K562 (cell line): ENCODE results near the gene P2RX5. TPM values are rescaled to one million over a fixed set of nuclear protein-coding genes. Genes with fewer than 3 reads are reported as not detected.
"Not testable (repeated sequence)": the region's sequence is repeated elsewhere in the genome, so short reads cannot be mapped to it uniquely, and the experiment has no call there.

Experiments
- ATAC-seq: fragments of 200-7000 bp; cut with Tn5 transposase; 3 replicates; pipeline ENCODE4 v1.9.1; 2020; ENCODE audit warnings: moderate library complexity
- BruUV-seq: library from RNA; stranded (reverse); fragments of 400-500 nt; replicated peaks from 2 replicates; lab custom pipeline; 2021; lab: Mats Ljungman, UMichigan
- CTCF ChIA-PET: fragments of 300-600 bp; formaldehyde crosslinking; extraction: SDS; loops from one replicate; lab custom pipeline; 2021; ENCODE audit warnings: low intra/inter-chr PET ratio; lab: Yijun Ruan, JAX
- POLR2A ChIA-PET: fragments of 300-600, 350-650 bp; sonication (Branson Sonifier 250); formaldehyde crosslinking; extraction: SDS; loops from one replicate; lab custom pipeline; 2021; ENCODE audit warnings: antibody characterized with exemption, inconsistent platforms; lab: Yijun Ruan, JAX
- DNase-seq, 4 experiments: peaks; one replicate each; pipeline versions ENCODE4 v3.0.0 to v3.0.0-alpha.2; 2011 to 2018; ENCODE audit warnings: low spot score in 3 of 4, mixed read lengths in 3 of 4; ENCODE audit errors: extremely low read depth in 1 of 4
- FAIRE-seq: peaks from 2 replicates; lab custom pipeline; 2011; peaks lifted over from hg19 to GRCh38; lab: Jason Lieb, UNC
- H2AFZ ChIP-seq: 2 replicates; pipeline ENCODE4 v1.6.0; 2011; ENCODE audit warnings: low read depth, low read length, control low read depth, inconsistent platforms
- H3K27ac ChIP-seq: fragments of 200-600 bp; 3 replicates; pipeline ENCODE4 v1.8.0; 2011; ENCODE audit warnings: low read depth, mild to moderate bottlenecking, control low read depth, inconsistent platforms, low read length, moderate library complexity, mixed read lengths; ENCODE audit errors: extremely low read depth
- H3K27me3 ChIP-seq, 2 experiments: fragments of 300-600 bp in 1 of 2; 2 replicates in 1 of 2; 3 replicates in 1 of 2; pipeline versions ENCODE4 v1.6.0 to v1.8.0; 2011; ENCODE audit warnings: inconsistent platforms in 2 of 2, low read length in 2 of 2, mild to moderate bottlenecking in 1 of 2, mixed read lengths in 1 of 2, moderate library complexity in 1 of 2; ENCODE audit not compliant: control insufficient read depth in 2 of 2, insufficient read depth in 2 of 2
- H3K36me3 ChIP-seq: fragments of 300-600 bp; 3 replicates; pipeline ENCODE4 v1.8.0; 2011; ENCODE audit warnings: mild to moderate bottlenecking, low read length, inconsistent platforms; ENCODE audit not compliant: control insufficient read depth, insufficient read depth
- H3K4me1 ChIP-seq, 2 experiments: fragments of 200-600 bp in 1 of 2; replicated peaks in 1 of 2; 2 replicates in 1 of 2; 3 replicates in 1 of 2; pipeline versions ENCODE4 v1.5.1 to v1.8.0; 2011; ENCODE audit warnings: inconsistent platforms in 2 of 2, low read length in 2 of 2, mild to moderate bottlenecking in 1 of 2, mixed read lengths in 1 of 2, moderate library complexity in 1 of 2; ENCODE audit not compliant: control insufficient read depth in 2 of 2, insufficient read depth in 2 of 2
- H3K4me2 ChIP-seq: 2 replicates; pipeline ENCODE4 v1.6.1; 2011; ENCODE audit warnings: low read length, control low read depth, inconsistent platforms, mixed read lengths; ENCODE audit not compliant: insufficient read depth
- H3K4me3 ChIP-seq: fragments of 200-600 bp; sonication (generic), shearing (Covaris generic); 2 replicates; pipeline ENCODE4 v1.5.1; 2016; ENCODE audit warnings: control low read depth, inconsistent platforms
- H3K79me2 ChIP-seq: fragments of 200-600 bp; 3 replicates; pipeline ENCODE4 v1.8.0; 2011; ENCODE audit warnings: low read length, inconsistent platforms; ENCODE audit not compliant: control insufficient read depth, insufficient read depth
- H3K9ac ChIP-seq, 2 experiments: 2 replicates each; pipeline versions ENCODE4 v1.6.0 to v1.6.1; 2011; ENCODE audit warnings: low read depth in 2 of 2, low read length in 2 of 2, control low read depth in 1 of 2, inconsistent platforms in 1 of 2, mild to moderate bottlenecking in 1 of 2, mixed read lengths in 1 of 2; ENCODE audit not compliant: insufficient read depth in 1 of 2
- H3K9me1 ChIP-seq: one replicate; pipeline ENCODE4 v1.6.0; 2011; ENCODE audit warnings: inconsistent platforms, mild to moderate bottlenecking, low read length, moderate library complexity; ENCODE audit not compliant: control insufficient read depth, insufficient read depth
- H3K9me3 ChIP-seq: replicated peaks from 2 replicates; pipeline ENCODE4 v1.5.1; 2011; ENCODE audit warnings: low read depth, low read length, inconsistent platforms; ENCODE audit not compliant: control insufficient read depth, insufficient read depth
- H4K20me1 ChIP-seq: replicated peaks from 2 replicates; pipeline ENCODE4 v1.6.1; 2011; ENCODE audit warnings: low read length, inconsistent platforms, mixed read lengths; ENCODE audit not compliant: control insufficient read depth, insufficient read depth
- ARNT ChIP-seq, 2 experiments: fragments of 450-650 bp; IDR thresholded peaks; 2 replicates each; pipeline ENCODE4 v1.6.1; 2016; ENCODE audit warnings: mild to moderate bottlenecking in 1 of 2
- ASH1L ChIP-seq: fragments of 450-650 bp; IDR thresholded peaks from 2 replicates; pipeline ENCODE4 v1.6.1; 2018; ENCODE audit warnings: borderline replicate concordance, mild to moderate bottlenecking, low read depth; ENCODE audit not compliant: partially characterized antibody
- C11orf30 ChIP-seq: fragments of 450-650 bp; IDR thresholded peaks from 2 replicates; pipeline ENCODE4 v1.6.1; 2016; ENCODE audit warnings: low read depth, mild to moderate bottlenecking
- GATAD2B ChIP-seq: fragments of 450-650 bp; IDR thresholded peaks from 2 replicates; pipeline ENCODE4 v1.6.1; 2017; ENCODE audit warnings: mild to moderate bottlenecking, borderline replicate concordance
- MAFG ChIP-seq: fragments of 450-650 bp; conservative IDR thresholded peaks from 2 replicates; pipeline ENCODE4 v1.6.1; 2016; ENCODE audit warnings: missing genetic modification characterization, missing compliant biosample characterization
- NFYB ChIP-seq: IDR thresholded peaks from 2 replicates; pipeline ENCODE4 v1.6.1; 2011; ENCODE audit warnings: mild to moderate bottlenecking, moderate library complexity; ENCODE audit not compliant: insufficient read length; ENCODE audit errors: extremely low read depth
- SMAD3 ChIP-seq: fragments of 450-650 bp; formaldehyde crosslinking; conservative IDR thresholded peaks from 2 replicates; pipeline ENCODE4 v1.4.0; 2020; ENCODE audit warnings: mild to moderate bottlenecking
- U2AF2 ChIP-seq: fragments of 200-400 bp; formaldehyde crosslinking; optimal IDR thresholded peaks from 2 replicates; pipeline ENCODE3; 2017; ENCODE audit warnings: low read depth, mild to moderate bottlenecking, low read length
- ZBTB17 ChIP-seq: fragments of 450-650 bp; formaldehyde crosslinking; IDR thresholded peaks from 2 replicates; pipeline ENCODE4 v1.4.0; 2020; ENCODE audit warnings: mild to moderate bottlenecking
- ZBTB8A ChIP-seq: fragments of 450-650 bp; IDR thresholded peaks from 2 replicates; pipeline ENCODE4 v1.6.1; 2018; ENCODE audit warnings: mild to moderate bottlenecking, moderate library complexity; ENCODE audit not compliant: partially characterized antibody
- ZNF316 ChIP-seq: fragments of 450-650 bp; IDR thresholded peaks from 2 replicates; pipeline ENCODE4 v1.6.1; 2016
- ZNF699 ChIP-seq: fragments of 250-450 bp; sonication (Bioruptor Pico); IDR thresholded peaks from 2 replicates; pipeline ENCODE4 v1.8.0; 2021; ENCODE audit warnings: mild to moderate bottlenecking, moderate library complexity; ENCODE audit not compliant: insufficient replicate concordance
- WGBS: fragments of 100-300 bp; shearing (Covaris generic); methylation state at CpG from one replicate; pipeline ENCODE4 v1.1.6; 2016; ENCODE audit warnings: low coverage, mixed read lengths; ENCODE audit not compliant: insufficient coverage; ENCODE audit errors: missing lambda C conversion rate; 5-methylcytosine and 5-hydroxymethylcytosine counted together
- in situ Hi-C: fragments of 300-500 bp; cut with MboI; formaldehyde crosslinking; loops from 4 replicates; pipeline ENCODE4 v1.15.0; 2018; ENCODE audit warnings: inconsistent platforms, mixed read lengths
- intact Hi-C: fragments of 100-400 bp; cut with micrococcal nuclease; formaldehyde crosslinking; loops from 2 replicates; pipeline ENCODE4 v1.14.2; 2022
- polyA plus RNA-seq, 8 experiments: library from polyadenylated mRNA; depleted of rRNA in 4 of 8; stranded (reverse) in 5 of 8; unstranded in 3 of 8; fragments of >200 nt; fragmentation: Nextera tagmentation in 2 of 8; fragmentation: Illumina TruSeq in 1 of 8; extraction: Ambion mirVana in 2 of 8; extraction: Trizol in 1 of 8; gene quantifications; 2 replicates each; pipeline versions ENCODE4 v1.2.1 to v1.2.3, GENCODE V29; 2011 to 2014; ENCODE audit warnings: inconsistent platforms in 1 of 8, missing spikeins in 1 of 8
- total RNA-seq, 7 experiments: library from RNA; depleted of rRNA in 6 of 7; stranded (reverse); fragments of >200 nt in 6 of 7; fragmentation: Illumina TruSeq in 2 of 7; extraction: Trizol in 2 of 7; gene quantifications; 2 replicates each; pipeline versions ENCODE4 v1.2.1 to v1.2.3, GENCODE V29; 2011 to 2021; ENCODE audit warnings: low replicate concordance in 1 of 7

Gene P2RX5
- total and polyA plus RNA-seq, 9 of the 15 experiments (the other 6 are each of a cell fraction or from before 2014, with no cell fraction given), result 0.31 to 4.0 (median 1.3) TPM

DNA sequence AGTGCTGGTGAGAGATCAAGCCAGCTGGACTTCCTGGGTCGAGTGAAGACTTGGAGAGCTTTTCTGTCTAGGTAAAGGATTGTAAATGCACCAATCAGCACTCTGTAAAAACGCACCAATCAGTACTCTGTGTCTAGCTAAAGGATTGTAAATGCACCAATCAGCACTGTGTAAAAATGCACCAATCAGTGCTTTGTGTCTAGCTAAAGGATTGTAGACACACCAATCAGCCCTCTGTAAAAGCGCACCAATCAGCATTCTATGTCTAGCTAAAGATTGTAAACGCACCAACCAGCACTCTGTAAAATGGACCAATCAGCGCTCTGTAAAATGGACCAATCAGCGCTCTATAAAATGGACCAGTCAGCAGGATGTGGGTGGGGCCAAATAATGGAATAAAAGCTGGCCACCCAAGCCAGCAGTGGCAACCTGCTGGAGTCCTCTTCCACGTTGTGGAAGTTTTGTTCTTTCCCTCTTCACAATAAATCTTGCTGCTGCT, 6.1 kb upstream of the P2RX5 start:
- WGBS, result 53% methylated on average over 7 of the region's 7 CpGs
- H3K9me3 ChIP-seq, H3K79me2 ChIP-seq, DNase-seq, H3K27ac ChIP-seq, H3K4me1 ChIP-seq, BruUV-seq, H3K9ac ChIP-seq, H2AFZ ChIP-seq, H3K27me3 ChIP-seq, H3K4me3 ChIP-seq, CTCF ChIA-PET, H3K9me1 ChIP-seq, FAIRE-seq, intact Hi-C loops, in situ Hi-C loops, H3K4me2 ChIP-seq, H4K20me1 ChIP-seq, H3K36me3 ChIP-seq, ATAC-seq: not testable (repeated sequence)
- TF ChIP-seq C11orf30 (peak; percentile 50; the same call in 1 of the 2 replicates), NFYB (peak; percentile 75), ZNF316 (peak; percentile 70; the same call in 1 of the 2 replicates), ASH1L (peak; percentile 71), MAFG (tag) (peak; percentile 23; the same call in 1 of the 2 replicates)
- POLR2A ChIA-PET, result interaction anchor here (0.6 kb wide), 1 partner anchor 321 kb away, joined by 3 read pairs; no protein-coding TSS in a partner anchor

DNA sequence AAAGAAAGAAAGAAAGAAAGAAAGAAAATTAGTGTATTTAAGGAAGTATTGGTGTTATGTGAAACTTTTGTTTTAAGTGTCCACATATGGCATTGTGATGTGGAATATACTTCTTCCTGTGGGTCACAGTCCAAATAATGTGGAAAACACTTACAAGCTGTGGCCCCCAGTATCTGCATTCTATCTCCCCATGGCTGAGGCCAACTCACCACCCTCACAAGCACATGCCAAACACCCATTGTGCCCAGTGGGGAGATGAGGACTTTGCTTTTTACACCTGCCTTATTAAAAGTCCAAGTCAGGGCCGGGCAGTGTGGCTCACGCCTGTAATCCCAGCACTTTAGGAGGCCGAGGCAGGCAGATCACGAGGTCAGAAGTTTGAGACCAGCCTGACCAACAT, 4.0 kb upstream of the P2RX5 start:
- no CpG with 5 or more reads among the region's 4 CpGs for WGBS
- intact Hi-C loops, result loop anchor here (10.0 kb wide), 1 partner anchor 95 kb away; the partner anchor contains the start of gene TRPV1
- no TSS peak for BruUV-seq

More for the DNA sequence above, 4.0 kb upstream of the P2RX5 start:
- Histone ChIP-seq H3K9me1 (no peaks in the 10 kb centered on the region), H3K27me3 (no peaks in the 10 kb centered on the region), H4K20me1 (no peaks in the 10 kb centered on the region), H3K79me2 (no peaks in the 10 kb centered on the region), H3K27ac (no peak overlapping the region), H3K9me3 (no peaks in the 10 kb centered on the region; the same call in 1 of the 2 replicates), H3K9ac (no peak overlapping the region), H3K36me3 (no peaks in the 10 kb centered on the region), H3K4me1 (peaks cover 0 to 13% of the 10 kb centered on the region in 2 experiments; a peak in 3 of 5 replicates), H3K4me2 (no peak overlapping the region), H2AFZ (no peak overlapping the region), H3K4me3 (no peak overlapping the region)
- TF ChIP-seq ZNF699 (CRISPR knock-in tag) (no peak), GATAD2B (no peak), ARNT (IDR thresholded peaks at IDR 0.05) (no peak), U2AF2 (no peak), C11orf30 (no peak), SMAD3 (CRISPR knock-in tag) (no peak), ZBTB8A (no peak), ZBTB17 (CRISPR knock-in tag) (no peak)
- in situ Hi-C loops, result no loop called here
- ChIA-PET POLR2A (no interaction called here), CTCF (no interaction called here)
- ATAC-seq (no peak), FAIRE-seq (no peak), DNase-seq (no peak)
